Mammary epithelial cell (primary cell): Measurements from ENCODE around the gene RBM10.

ENCODE experiments used
- CTCF ChIP-seq, 2 donors: IDR thresholded peaks in 1 of 2; conservative IDR thresholded peaks in 1 of 2; 2 replicates each; pipeline ENCODE4 v1.5.1; 2011 to 2012; ENCODE audit warnings: inconsistent platforms in 2 of 2, low read length in 2 of 2, mild to moderate bottlenecking in 2 of 2, control low read depth in 1 of 2, low read depth in 1 of 2; ENCODE audit not compliant: insufficient read depth in 1 of 2; ENCODE audit errors: extremely low read depth in 1 of 2
- EZH2 ChIP-seq: IDR thresholded peaks from 2 replicates; pipeline ENCODE4 v1.6.1; 2012; ENCODE audit warnings: low read length, inconsistent platforms, borderline replicate concordance

DNA sequence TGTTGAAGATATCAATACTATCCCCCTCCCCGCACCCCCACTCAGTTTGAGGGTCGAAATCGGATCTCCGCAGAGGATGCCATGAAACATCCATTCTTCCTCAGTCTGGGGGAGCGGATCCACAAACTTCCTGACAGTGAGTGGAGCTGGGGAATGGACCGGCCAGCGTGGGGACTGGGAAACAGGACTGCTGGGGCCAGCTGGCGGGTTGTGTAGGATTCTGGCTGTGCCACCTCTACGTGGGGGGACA is 82.2 kb downstream of the RBM10 start:
- no peak for TF ChIP-seq CTCF (conservative IDR thresholded peaks at IDR 0.05 in 1 of 2, IDR thresholded peaks at IDR 0.05 in 1 of 2; ENCODE audit: extremely low read depth in 1 of 2, insufficient read depth in 1 of 2, low read depth in 1 of 2, low read length in 2 of 2)
- no peak for TF ChIP-seq EZH2
